NCI-H345 (cell line): ENCODE data around the gene NPFFR2.
A peak's percentile ranks its signal among the peaks of the same experiment; 100 is the strongest.
"Not testable (repeated sequence)": the region's sequence is repeated elsewhere in the genome, so short reads cannot be mapped to it uniquely, and the experiment has no call there.

ENCODE experiments used
- DNase-seq: peaks from one replicate; lab custom pipeline; 2025; lab: John Stamatoyannopoulos, UW

Gene NPFFR2

DNA sequence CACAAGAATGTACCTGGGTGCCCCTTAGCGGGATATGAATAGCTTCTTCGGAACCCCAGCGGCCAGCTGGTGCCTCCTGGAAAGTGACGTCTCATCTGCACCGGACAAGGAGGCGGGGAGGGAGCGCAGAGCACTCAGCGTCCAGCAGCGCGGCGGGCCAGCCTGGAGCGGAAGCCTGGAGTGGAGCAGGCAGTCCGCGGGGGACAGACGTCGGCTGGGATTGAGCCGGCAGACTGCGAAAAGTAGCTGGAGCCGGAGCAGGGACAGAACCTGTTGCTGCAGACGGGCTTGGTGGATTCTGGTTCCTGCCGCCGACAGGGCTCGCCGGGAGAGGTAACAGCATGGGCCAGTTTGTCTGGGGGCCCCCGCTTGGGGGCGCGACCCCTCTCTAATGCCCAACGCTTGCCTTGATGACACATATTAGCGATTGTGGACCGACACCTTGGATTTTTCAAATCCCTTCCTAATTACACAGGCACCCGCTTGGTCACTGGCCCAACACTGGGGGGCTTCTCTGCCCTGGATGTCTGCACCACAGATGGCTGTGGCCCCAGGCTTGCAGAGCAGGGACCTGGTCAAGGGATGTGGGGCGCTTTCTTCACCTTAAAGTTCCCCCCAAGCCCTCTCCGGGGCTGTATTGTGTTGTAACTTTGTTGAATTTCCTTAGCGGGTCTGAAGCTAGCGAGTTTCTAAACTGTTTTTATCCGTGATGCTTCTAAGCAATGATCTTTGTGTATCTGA lies at the start of gene NPFFR2:
TSS of gene NPFFR2 (plus strand) at position 133 of the 741 bp plus-strand sequence. CDS start 96,592 bp downstream, outside the sequence.
- DNase-seq: no peak

GRCh38 chr4:71992571-71993312 lies 39.1 kb upstream of the NPFFR2 start:
- DNase-seq: no peak

DNA sequence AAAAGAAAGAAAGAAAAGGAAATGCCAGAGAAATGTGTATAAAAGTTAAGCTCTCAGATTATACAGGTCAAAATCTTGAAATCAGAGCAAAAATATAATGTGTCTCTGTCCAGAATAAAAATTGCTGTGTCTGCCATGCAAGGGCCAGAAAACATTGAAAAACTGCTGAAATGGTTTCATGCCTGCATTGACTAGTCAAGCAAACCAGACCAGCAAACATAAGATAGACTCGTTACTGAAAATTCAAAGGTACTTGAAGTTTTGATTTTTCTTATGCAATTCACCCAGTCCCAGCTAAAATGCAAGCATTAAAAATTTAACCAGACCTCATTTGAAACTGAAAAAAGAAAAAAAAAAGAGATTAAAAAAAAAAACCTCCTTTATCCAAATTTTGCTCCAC lies 37.2 kb upstream of the NPFFR2 start:
- DNase-seq: no peak

- no peak for DNase-seq
Measured at GRCh38 chr4:71995297-71995696, 36.5 kb upstream of the NPFFR2 start.

DNA sequence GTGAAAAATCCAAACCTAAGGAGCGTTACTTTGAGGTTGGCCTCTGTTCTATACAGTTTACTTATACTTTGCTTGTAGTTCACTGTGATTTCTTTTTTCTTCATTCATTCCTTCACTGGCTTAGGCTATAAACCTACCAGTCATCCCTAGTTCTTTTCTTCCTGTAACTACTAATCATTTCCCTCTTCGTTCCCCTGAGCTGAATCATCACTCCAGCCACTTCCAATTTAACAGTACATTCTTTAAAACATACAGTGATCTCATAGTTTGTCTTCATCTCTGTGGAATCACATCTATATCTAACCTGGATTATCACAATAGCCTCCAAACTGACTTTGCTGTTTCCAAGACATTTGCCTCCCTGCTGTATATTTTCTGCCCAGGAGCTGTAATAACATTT lies 25.2 kb upstream of the NPFFR2 start:
- DNase-seq: no peak

DNA sequence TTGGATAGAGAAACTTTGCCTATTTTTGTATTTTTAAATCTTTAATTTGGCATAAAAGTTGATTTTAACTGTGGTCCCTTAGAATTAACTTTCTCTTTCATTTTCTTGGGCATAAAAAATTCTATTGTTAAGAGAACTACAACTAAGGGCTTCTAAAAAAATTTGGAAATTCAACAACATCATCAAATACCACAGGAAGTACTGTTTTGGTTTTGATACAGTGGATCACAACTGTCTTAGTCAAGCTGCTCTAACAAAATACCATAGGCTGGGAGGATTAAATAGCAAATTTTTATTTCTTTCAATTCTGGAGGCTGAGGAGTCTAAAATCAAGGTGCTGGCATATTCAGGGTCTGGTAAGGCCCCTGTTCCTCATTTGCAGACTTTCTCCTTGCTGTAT lies 19.9 kb upstream of the NPFFR2 start:
- no peak for DNase-seq

DNA sequence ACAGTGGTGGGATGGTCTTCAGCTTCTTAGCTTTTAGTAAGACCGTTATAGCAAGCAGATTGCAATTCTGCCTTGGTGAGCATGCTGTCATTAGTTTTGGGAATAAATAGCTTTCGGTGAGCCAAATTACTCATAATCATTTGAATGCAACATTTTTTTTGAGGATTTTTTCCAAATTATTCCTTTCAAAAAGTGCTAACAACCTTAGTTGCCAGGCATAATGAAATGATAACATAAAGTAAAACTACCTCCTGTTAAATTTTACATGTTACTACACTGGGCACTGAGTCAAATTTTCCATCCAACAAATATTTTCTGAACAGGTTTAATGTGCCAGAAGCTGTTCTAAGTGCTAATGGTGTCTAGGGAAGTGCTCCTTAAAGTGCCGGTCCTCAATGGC lies 15.8 kb upstream of the NPFFR2 start:
- DNase-seq: no peak

- no peak for DNase-seq
Measured at GRCh38 chr4:72019688-72020087, 12.1 kb upstream of the NPFFR2 start.

- no peak for DNase-seq
Measured at GRCh38 chr4:72022553-72022952, 9.2 kb upstream of the NPFFR2 start.

DNA sequence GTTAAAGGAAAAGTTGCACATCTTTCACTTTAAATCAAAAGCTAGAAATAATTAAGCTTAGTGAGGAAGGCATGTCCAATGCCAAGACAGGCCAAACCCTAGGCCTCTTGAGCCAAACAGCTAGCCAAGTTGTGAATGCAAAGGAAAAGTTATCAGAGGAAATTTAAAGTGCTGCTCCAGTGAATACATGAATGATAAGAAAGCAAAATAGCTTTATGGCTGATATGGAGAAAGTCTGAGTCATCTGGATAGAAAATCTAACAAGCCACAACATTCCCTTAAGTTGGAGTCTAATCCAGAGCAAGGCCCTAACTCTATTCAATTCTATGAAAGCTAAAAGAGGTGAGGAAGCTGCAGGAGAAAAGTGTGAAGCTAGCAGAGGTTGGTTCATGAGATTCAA lies 23.8 kb downstream of the NPFFR2 start:
- no peak for DNase-seq

- DNase-seq: no peak
Measured at GRCh38 chr4:72063726-72064125, 31.9 kb downstream of the NPFFR2 start.

DNA sequence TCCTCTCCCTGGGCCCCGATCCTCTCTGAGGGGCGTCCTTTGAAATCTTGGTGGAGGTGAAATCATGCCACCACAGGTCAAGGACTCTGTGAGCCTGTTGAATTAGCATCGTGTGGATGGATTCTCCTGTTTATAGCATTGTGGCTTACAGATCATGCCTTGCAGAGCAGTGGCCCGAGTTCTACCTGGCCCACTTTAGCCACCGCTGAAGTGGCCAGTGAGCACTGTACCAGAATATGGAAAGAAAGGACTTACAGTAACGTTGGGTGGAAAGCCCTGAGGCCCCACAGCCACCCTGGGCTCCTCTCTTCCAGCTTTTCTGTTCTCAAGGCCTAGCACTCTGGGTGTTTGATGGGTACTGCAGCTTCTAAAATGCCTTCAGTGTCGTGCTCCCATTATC lies 35.3 kb downstream of the NPFFR2 start:
- no peak for DNase-seq

DNA sequence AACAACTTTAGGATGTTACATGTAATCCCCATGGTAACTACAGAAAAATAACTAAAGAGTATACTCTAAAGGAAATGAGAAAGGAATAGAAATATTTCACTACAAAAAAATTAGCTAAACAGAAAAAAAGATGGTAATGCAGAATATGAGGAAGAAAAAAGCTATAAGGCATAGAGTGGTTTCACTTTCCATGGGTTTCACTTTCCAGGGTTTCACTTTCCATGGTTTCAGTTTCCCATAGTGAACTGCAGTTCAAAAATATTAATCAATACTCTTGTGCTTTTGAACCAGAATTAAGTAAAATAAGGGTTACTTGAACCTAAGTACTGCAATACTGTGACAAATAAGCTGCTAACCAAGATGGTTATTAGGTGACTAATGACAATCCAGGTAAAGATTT lies 42.0 kb downstream of the NPFFR2 start:
- no peak for DNase-seq

GRCh38 chr4:72076562-72076961 lies 44.8 kb downstream of the NPFFR2 start:
- DNase-seq: no peak

GRCh38 chr4:72077346-72077745 lies 45.5 kb downstream of the NPFFR2 start:
- no peak for DNase-seq

- DNase-seq: no peak
Measured at GRCh38 chr4:72084587-72085011, 52.8 kb downstream of the NPFFR2 start.

GRCh38 chr4:72090606-72091005 lies 58.8 kb downstream of the NPFFR2 start:
- DNase-seq: not testable (repeated sequence)

DNA sequence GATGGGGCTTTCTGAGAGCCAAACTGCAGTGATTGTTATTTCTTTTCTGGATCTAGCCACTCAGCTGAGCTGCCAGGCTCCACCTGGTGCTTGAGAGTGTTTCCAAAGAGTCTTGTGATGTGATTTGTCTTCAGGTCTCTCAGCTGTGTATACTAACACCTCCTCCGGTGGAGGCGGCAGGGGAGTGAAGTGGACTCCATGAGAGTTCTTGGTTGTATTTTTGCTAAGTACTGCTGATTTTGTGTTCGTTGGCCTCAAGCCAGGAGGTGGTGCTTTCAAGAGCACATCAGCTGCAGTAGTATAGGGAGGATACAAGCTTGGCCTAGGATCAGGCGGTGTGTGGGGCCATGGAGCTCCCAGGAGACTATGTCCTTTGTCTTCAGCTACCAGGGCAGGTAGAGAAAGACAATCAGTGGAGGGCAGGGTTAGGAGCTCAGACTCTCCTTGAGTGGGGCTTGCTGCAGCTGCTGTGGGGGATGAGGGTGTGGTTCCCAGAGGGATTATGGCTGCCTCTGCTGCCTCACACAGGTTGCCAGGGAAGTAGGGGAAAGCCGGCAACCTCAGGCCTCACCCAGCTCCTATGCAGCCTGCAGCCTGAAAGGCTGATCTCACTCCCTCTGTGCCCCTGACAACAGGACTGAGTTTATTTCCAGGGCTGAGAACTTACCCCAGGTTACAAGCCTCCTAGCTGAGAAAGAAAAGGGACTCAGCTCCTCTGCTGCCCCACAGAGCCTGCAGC lies 62.4 kb downstream of the NPFFR2 start:
- peak; percentile 92 for DNase-seq

DNA sequence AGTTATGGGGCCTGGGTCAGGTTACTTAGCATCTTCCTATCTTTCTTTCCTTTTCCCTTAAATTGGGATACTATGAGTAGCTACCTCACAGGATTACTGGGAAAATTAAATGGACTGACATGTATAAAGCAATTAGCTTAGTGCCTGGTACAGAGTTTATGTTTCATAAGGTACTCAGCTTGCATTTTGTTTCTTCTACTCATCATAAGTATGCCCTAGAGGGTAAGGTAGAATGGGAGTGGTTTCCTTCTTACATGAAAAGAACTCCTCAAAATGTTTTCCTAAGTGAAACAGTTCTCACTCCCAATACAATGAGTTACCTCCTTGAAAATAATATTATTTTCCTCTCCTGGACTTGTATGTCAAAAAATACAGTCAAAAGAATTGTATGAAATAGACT lies 75.7 kb downstream of the NPFFR2 start:
- no peak for DNase-seq

- DNase-seq: no peak
Measured at GRCh38 chr4:72109364-72109763, 77.6 kb downstream of the NPFFR2 start.

- no peak for DNase-seq
Measured at GRCh38 chr4:72109959-72110497, 78.2 kb downstream of the NPFFR2 start.

DNA sequence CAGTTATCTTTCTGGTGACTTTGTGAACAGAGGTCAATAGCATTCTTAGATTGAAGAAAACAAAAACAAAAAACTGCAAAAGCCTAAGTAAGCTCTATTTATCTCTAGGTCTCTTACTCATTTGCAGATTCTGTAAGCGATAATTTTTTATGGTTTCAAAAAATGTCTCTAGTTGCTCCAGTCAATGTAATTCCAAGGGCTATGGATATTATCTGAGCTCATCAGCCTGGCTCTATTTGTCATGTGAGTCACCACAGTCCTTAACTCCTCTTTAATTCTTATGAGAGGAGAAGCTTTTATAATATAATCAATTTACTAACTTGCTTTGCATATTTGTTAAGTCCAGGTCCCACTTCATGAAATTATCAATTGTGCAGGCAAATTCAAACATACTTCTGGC lies 79.1 kb downstream of the NPFFR2 start:
- no peak for DNase-seq

DNA sequence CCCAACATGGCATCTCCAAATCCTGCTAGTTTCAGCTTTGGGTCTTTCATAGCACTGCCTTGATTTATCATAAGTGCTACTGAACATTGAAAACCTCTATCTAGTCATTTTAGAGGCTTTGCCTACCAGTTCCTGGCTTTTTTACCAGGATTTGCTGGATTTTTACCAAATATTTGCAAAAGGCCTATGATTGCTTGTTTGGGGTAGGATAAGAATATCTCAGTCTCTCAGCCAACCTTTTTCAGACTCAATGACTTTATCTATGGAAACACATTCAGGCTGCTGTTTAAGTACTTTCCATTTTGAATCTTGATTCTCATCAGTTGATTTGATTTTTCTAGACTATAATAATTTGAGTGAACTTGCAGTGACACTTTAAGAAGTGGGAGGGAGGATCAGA lies 80.1 kb downstream of the NPFFR2 start:
- DNase-seq: no peak
